SJSA1 (cell line): Measurements from ENCODE around the gene ZNF414. TPM values are rescaled to one million over a fixed set of nuclear protein-coding genes. Genes with fewer than 3 reads are reported as not detected.

Experiments used
- DNase-seq, 2 experiments: peaks; one replicate each; pipeline ENCODE4 v3.0.0-alpha.2; 2015 to 2020; ENCODE audit warnings: low spot score in 2 of 2, low read depth in 1 of 2
- H3K27ac ChIP-seq: fragments of 250-450 bp; sonication (Bioruptor Pico); 2 replicates; pipeline ENCODE4 v1.5.1; 2020; ENCODE audit warnings: mild to moderate bottlenecking, moderate library complexity
- H3K27me3 ChIP-seq: fragments of 250-450 bp; sonication (Bioruptor Pico); replicated peaks from 2 replicates; pipeline ENCODE4 v1.5.1; 2020; ENCODE audit warnings: mild to moderate bottlenecking, moderate library complexity
- H3K36me3 ChIP-seq: fragments of 250-450 bp; sonication (Bioruptor Pico); 2 replicates; pipeline ENCODE4 v1.5.1; 2020; ENCODE audit warnings: mild to moderate bottlenecking
- H3K4me1 ChIP-seq: fragments of 250-450 bp; sonication (Bioruptor Pico); replicated peaks from 2 replicates; pipeline ENCODE4 v1.6.1; 2021; ENCODE audit warnings: mild to moderate bottlenecking
- H3K4me3 ChIP-seq: fragments of 250-450 bp; sonication (Bioruptor Pico); 2 replicates; pipeline ENCODE4 v1.5.1; 2020; ENCODE audit warnings: mild to moderate bottlenecking
- H3K9me3 ChIP-seq: fragments of 250-450 bp; sonication (Bioruptor Pico); replicated peaks from 2 replicates; pipeline ENCODE4 v1.5.1; 2020; ENCODE audit warnings: mild to moderate bottlenecking
- total RNA-seq: library from RNA; depleted of rRNA; stranded (reverse); fragments of >200 nt; shearing (Covaris generic); gene quantifications from 2 replicates; pipeline ENCODE4 v1.2.3, GENCODE V29; 2014

The ZNF414 gene
- total RNA-seq, 1 experiment from 2014 or later = 5.4 TPM

GRCh38 chr19:8490873-8491272 lies 23.1 kb downstream of the ZNF414 start:
- peaks cover 40% of the 10 kb centered on the region for H3K36me3 ChIP-seq
- DNase-seq = no peak
- no peaks in the 10 kb centered on the region for H3K27me3 ChIP-seq
- H3K9me3 ChIP-seq = no peaks in the 10 kb centered on the region
- no peak overlapping the region for H3K4me3 ChIP-seq
- H3K4me1 ChIP-seq = no peaks in the 10 kb centered on the region
- H3K27ac ChIP-seq = no peak overlapping the region

- H3K27me3 ChIP-seq = no peaks in the 10 kb centered on the region
- H3K4me3 ChIP-seq = no peak overlapping the region
- no peak for DNase-seq
- no peaks in the 10 kb centered on the region for H3K9me3 ChIP-seq
- no peaks in the 10 kb centered on the region for H3K4me1 ChIP-seq
- H3K27ac ChIP-seq = no peak overlapping the region
- peaks cover 45% of the 10 kb centered on the region for H3K36me3 ChIP-seq
Observed at GRCh38 chr19:8490395-8490760, 23.6 kb downstream of the ZNF414 start.

- H3K9me3 ChIP-seq = no peaks in the 10 kb centered on the region
- no peak overlapping the region for H3K4me3 ChIP-seq
- peaks cover 51% of the 10 kb centered on the region for H3K36me3 ChIP-seq
- H3K4me1 ChIP-seq = no peaks in the 10 kb centered on the region
- H3K27ac ChIP-seq = no peak overlapping the region
- DNase-seq = no peak
- H3K27me3 ChIP-seq = no peaks in the 10 kb centered on the region
Observed at GRCh38 chr19:8489561-8490394, 24.2 kb downstream of the ZNF414 start.

- no peak overlapping the region for H3K4me3 ChIP-seq
- DNase-seq = no peak
- no peaks in the 10 kb centered on the region for H3K9me3 ChIP-seq
- H3K36me3 ChIP-seq = peaks cover 65% of the 10 kb centered on the region
- no peaks in the 10 kb centered on the region for H3K27me3 ChIP-seq
- H3K4me1 ChIP-seq = no peaks in the 10 kb centered on the region
- no peak overlapping the region for H3K27ac ChIP-seq
Observed at GRCh38 chr19:8488365-8488764, 25.6 kb downstream of the ZNF414 start.

GRCh38 chr19:8487137-8487851 lies 26.7 kb downstream of the ZNF414 start:
- Histone ChIP-seq H3K9me3 (no peaks in the 10 kb centered on the region), H3K4me1 (no peaks in the 10 kb centered on the region), H3K27me3 (no peaks in the 10 kb centered on the region), H3K27ac (no peak overlapping the region), H3K4me3 (no peak overlapping the region), H3K36me3 (peaks cover 75% of the 10 kb centered on the region)
- no peak for DNase-seq

- Histone ChIP-seq H3K9me3 (no peaks in the 10 kb centered on the region), H3K4me1 (no peaks in the 10 kb centered on the region), H3K4me3 (no peak overlapping the region), H3K27me3 (no peaks in the 10 kb centered on the region), H3K27ac (no peak overlapping the region), H3K36me3 (peaks cover 80% of the 10 kb centered on the region)
- no peak for DNase-seq
Observed at GRCh38 chr19:8486661-8487136, 27.3 kb downstream of the ZNF414 start.

- H3K9me3 ChIP-seq = no peaks in the 10 kb centered on the region
- no peak overlapping the region for H3K27ac ChIP-seq
- no peaks in the 10 kb centered on the region for H3K4me1 ChIP-seq
- peaks cover 89% of the 10 kb centered on the region for H3K36me3 ChIP-seq
- no peak overlapping the region for H3K4me3 ChIP-seq
- H3K27me3 ChIP-seq = no peaks in the 10 kb centered on the region
- DNase-seq = no peak
Observed at GRCh38 chr19:8485561-8486371, 28.2 kb downstream of the ZNF414 start.

GRCh38 chr19:8484331-8484894 lies 29.6 kb downstream of the ZNF414 start:
- H3K27ac ChIP-seq = no peak overlapping the region
- DNase-seq = no peak
- H3K4me1 ChIP-seq = no peaks in the 10 kb centered on the region
- no peaks in the 10 kb centered on the region for H3K27me3 ChIP-seq
- no peak overlapping the region for H3K4me3 ChIP-seq
- H3K36me3 ChIP-seq = peaks cover 89% of the 10 kb centered on the region
- H3K9me3 ChIP-seq = no peaks in the 10 kb centered on the region

GRCh38 chr19:8483165-8483564 lies 30.8 kb downstream of the ZNF414 start:
- no peaks in the 10 kb centered on the region for H3K4me1 ChIP-seq
- H3K36me3 ChIP-seq = peaks cover 90% of the 10 kb centered on the region
- no peak overlapping the region for H3K4me3 ChIP-seq
- no peak for DNase-seq
- no peaks in the 10 kb centered on the region for H3K27me3 ChIP-seq
- H3K9me3 ChIP-seq = no peaks in the 10 kb centered on the region
- H3K27ac ChIP-seq = no peak overlapping the region

- Histone ChIP-seq H3K4me1 (no peaks in the 10 kb centered on the region), H3K27me3 (no peaks in the 10 kb centered on the region), H3K4me3 (no peak overlapping the region), H3K27ac (no peak overlapping the region), H3K9me3 (no peaks in the 10 kb centered on the region), H3K36me3 (peaks cover 90% of the 10 kb centered on the region)
- no peak for DNase-seq
Observed at GRCh38 chr19:8482696-8483095, 31.3 kb downstream of the ZNF414 start.

GRCh38 chr19:8481616-8482015 lies 32.4 kb downstream of the ZNF414 start:
- no peak overlapping the region for H3K4me3 ChIP-seq
- no peak for DNase-seq
- H3K27me3 ChIP-seq = no peaks in the 10 kb centered on the region
- no peak overlapping the region for H3K27ac ChIP-seq
- peaks cover 86% of the 10 kb centered on the region for H3K36me3 ChIP-seq
- H3K9me3 ChIP-seq = no peaks in the 10 kb centered on the region
- no peaks in the 10 kb centered on the region for H3K4me1 ChIP-seq

- H3K4me1 ChIP-seq = no peaks in the 10 kb centered on the region
- no peak for DNase-seq
- peaks cover 85% of the 10 kb centered on the region for H3K36me3 ChIP-seq
- H3K4me3 ChIP-seq = no peak overlapping the region
- H3K27me3 ChIP-seq = no peaks in the 10 kb centered on the region
- no peaks in the 10 kb centered on the region for H3K9me3 ChIP-seq
- H3K27ac ChIP-seq = no peak overlapping the region
Observed at GRCh38 chr19:8481201-8481600, 32.8 kb downstream of the ZNF414 start.

- no peak overlapping the region for H3K4me3 ChIP-seq
- peaks cover 85% of the 10 kb centered on the region for H3K36me3 ChIP-seq
- no peaks in the 10 kb centered on the region for H3K9me3 ChIP-seq
- no peak for DNase-seq
- no peak overlapping the region for H3K27ac ChIP-seq
- H3K27me3 ChIP-seq = no peaks in the 10 kb centered on the region
- no peaks in the 10 kb centered on the region for H3K4me1 ChIP-seq
Observed at GRCh38 chr19:8478598-8478997, 35.4 kb downstream of the ZNF414 start.
